Thyroid gland (tissue), 4 donors: ENCODE data around the gene MAMLD1. TPM values are rescaled to one million over a fixed set of nuclear protein-coding genes. Genes with fewer than 3 reads are reported as not detected.

Experiments used
- DNase-seq, 2 donors: peaks; one replicate each; pipeline ENCODE4 v3.0.0-alpha.2; 2019
- H3K27ac ChIP-seq, 3 donors: fragments of 200-600 bp; sonication (generic); 1 replicate in 2 of 3; 2 replicates in 1 of 3; pipeline ENCODE4 v1.5.1; 2016 to 2019; ENCODE audit warnings: mild to moderate bottlenecking in 1 of 3, moderate library complexity in 1 of 3
- H3K27me3 ChIP-seq: fragments of 200-600 bp; sonication (generic); one replicate; pipeline ENCODE4 v1.5.1; 2019
- H3K36me3 ChIP-seq, 2 donors: fragments of 200-600 bp; sonication (generic); one replicate each; pipeline ENCODE4 v1.5.1; 2016 to 2019
- H3K4me1 ChIP-seq, 2 donors: fragments of 200-600 bp; sonication (generic); one replicate each; pipeline ENCODE4 v1.5.1; 2017 to 2019
- H3K4me3 ChIP-seq, 3 donors: fragments of 200-600 bp; sonication (generic); replicated peaks in 1 of 3; 1 replicate in 2 of 3; 2 replicates in 1 of 3; pipeline ENCODE4 v1.5.1; 2016; ENCODE audit warnings: mild to moderate bottlenecking in 1 of 3
- H3K9me3 ChIP-seq: fragments of 200-600 bp; sonication (generic); one replicate; pipeline ENCODE4 v1.5.1; 2017
- CTCF ChIP-seq, 6 experiments: fragments of 200-600 bp in 3 of 6; fragments of 450-650 bp in 3 of 6; sonication (generic) in 3 of 6; IDR thresholded peaks; one replicate each; pipeline ENCODE4 v1.5.1; 2016 to 2019; ENCODE audit warnings: antibody characterized with exemption in 6 of 6, mild to moderate bottlenecking in 2 of 6, inconsistent platforms in 1 of 6, moderate library complexity in 1 of 6
- POLR2A ChIP-seq, 2 donors: fragments of 450-650 bp; IDR thresholded peaks; one replicate each; pipeline ENCODE4 v1.6.1; 2017; ENCODE audit warnings: antibody characterized with exemption in 2 of 2, mild to moderate bottlenecking in 2 of 2, moderate library complexity in 1 of 2
- WGBS, 2 donors: methylation state at CpG; one replicate each; pipeline ENCODE4 v1.1.5; 2017; 5-methylcytosine and 5-hydroxymethylcytosine counted together
- intact Hi-C: fragments of 100-400 bp; cut with DNase I; formaldehyde crosslinking; loops from one replicate; pipeline ENCODE4 v1.15.1; 2023
- total RNA-seq, 4 donors: library from RNA; depleted of rRNA; stranded (reverse); fragments of >200 nt; gene quantifications; one replicate each; pipeline ENCODE4 v1.2.3, GENCODE V29; 2016

Gene MAMLD1
- total RNA-seq, 4 donors from 2014 or later = 1.3 to 2.2 (median 1.8) TPM

- no peaks in the 10 kb centered on the region for H3K27me3 ChIP-seq
- DNase-seq = no peak
- no peaks in the 10 kb centered on the region for H3K4me1 ChIP-seq
- 92 to 100% methylated on average over 1 of the region's 2 CpGs for WGBS, 2 donors
- H3K9me3 ChIP-seq = no peaks in the 10 kb centered on the region
- H3K36me3 ChIP-seq = no peaks in the 10 kb centered on the region
- no peak overlapping the region for H3K4me3 ChIP-seq
- intact Hi-C loops = no loop called here
- TF ChIP-seq POLR2A (IDR thresholded peaks at IDR 0.05) = no peak
- no peak for TF ChIP-seq CTCF (IDR thresholded peaks at IDR 0.05)
- no peak overlapping the region for H3K27ac ChIP-seq
Observed at GRCh38 chrX:150332023-150332422, 31.1 kb upstream of the MAMLD1 start.

- H3K36me3 ChIP-seq = no peaks in the 10 kb centered on the region
- no peaks in the 10 kb centered on the region for H3K4me1 ChIP-seq
- no peak overlapping the region for H3K27ac ChIP-seq
- H3K4me3 ChIP-seq = no peak overlapping the region
- TF ChIP-seq POLR2A (IDR thresholded peaks at IDR 0.05) = no peak
- WGBS, 2 donors = 100% methylated on average over 1 of the region's 1 CpG; no CpG with 5 or more reads in 1 of the 2 donors
- H3K27me3 ChIP-seq = no peaks in the 10 kb centered on the region
- H3K9me3 ChIP-seq = no peaks in the 10 kb centered on the region
- no peak for DNase-seq
- intact Hi-C loops = no loop called here
Observed at GRCh38 chrX:150334100-150334499, 29.0 kb upstream of the MAMLD1 start.

GRCh38 chrX:150334981-150335380, 28.1 kb upstream of the MAMLD1 start:
- H3K36me3 ChIP-seq = no peaks in the 10 kb centered on the region
- 100% methylated on average over 1 of the region's 2 CpGs for WGBS, 2 donors

GRCh38 chrX:150337026-150337425, 26.1 kb upstream of the MAMLD1 start:
- intact Hi-C loops = no loop called here
- WGBS, 2 donors = 92 to 100% methylated on average over 1 to 2 of the region's 6 CpGs
- TF ChIP-seq CTCF (IDR thresholded peaks at IDR 0.05) (no peak), POLR2A (IDR thresholded peaks at IDR 0.05) (no peak)
- H3K4me3 ChIP-seq = no peak overlapping the region
- H3K27ac ChIP-seq = no peak overlapping the region
- H3K36me3 ChIP-seq = no peaks in the 10 kb centered on the region
- H3K27me3 ChIP-seq = no peaks in the 10 kb centered on the region
- DNase-seq = no peak
- no peaks in the 10 kb centered on the region for H3K4me1 ChIP-seq
- no peaks in the 10 kb centered on the region for H3K9me3 ChIP-seq

More at GRCh38 chrX:150334981-150335380, 28.1 kb upstream of the MAMLD1 start:
- TF ChIP-seq POLR2A (IDR thresholded peaks at IDR 0.05) (no peak), CTCF (IDR thresholded peaks at IDR 0.05) (no peak)
- no peak for DNase-seq
- Histone ChIP-seq H3K4me1 (no peaks in the 10 kb centered on the region), H3K27ac (no peak overlapping the region), H3K4me3 (no peak overlapping the region), H3K27me3 (no peaks in the 10 kb centered on the region), H3K9me3 (no peaks in the 10 kb centered on the region)
- intact Hi-C loops = no loop called here

GRCh38 chrX:150337536-150337935, 25.6 kb upstream of the MAMLD1 start:
- no peaks in the 10 kb centered on the region for H3K36me3 ChIP-seq
- WGBS, 2 donors = 8 to 55% methylated on average over 2 of the region's 4 CpGs
- DNase-seq = no peak
- TF ChIP-seq POLR2A (IDR thresholded peaks at IDR 0.05) (no peak), CTCF (IDR thresholded peaks at IDR 0.05) (no peak)
- H3K9me3 ChIP-seq = no peaks in the 10 kb centered on the region
- intact Hi-C loops = no loop called here
- no peaks in the 10 kb centered on the region for H3K4me1 ChIP-seq
- H3K27ac ChIP-seq = no peak overlapping the region
- H3K27me3 ChIP-seq = no peaks in the 10 kb centered on the region
- H3K4me3 ChIP-seq = no peak overlapping the region

GRCh38 chrX:150338615-150339014, 24.5 kb upstream of the MAMLD1 start:
- 96% methylated on average over 8 of the region's 8 CpGs for WGBS, 2 donors
- Histone ChIP-seq H3K36me3 (no peaks in the 10 kb centered on the region), H3K9me3 (no peaks in the 10 kb centered on the region), H3K27me3 (no peaks in the 10 kb centered on the region), H3K4me3 (no peak overlapping the region), H3K4me1 (no peaks in the 10 kb centered on the region), H3K27ac (no peak overlapping the region)
- DNase-seq = no peak
- intact Hi-C loops = no loop called here
- no peak for TF ChIP-seq POLR2A (IDR thresholded peaks at IDR 0.05)
- TF ChIP-seq CTCF (IDR thresholded peaks at IDR 0.05) = no peak
